SU-DHL-6 (cell line): Measurements from ENCODE around the gene NMB.

Experiments
- H2AFZ ChIP-seq: fragments of 200-600 bp; sonication (generic); 2 replicates; pipeline ENCODE4 v1.6.1; 2014; ENCODE audit warnings: low read depth, mild to moderate bottlenecking, moderate library complexity, mixed read lengths, antibody characterized with exemption, low read length; ENCODE audit not compliant: severe bottlenecking
- H3F3A ChIP-seq: fragments of 200-600 bp; shearing (Covaris generic); 2 replicates; pipeline ENCODE4 v1.6.0; 2016; ENCODE audit warnings: antibody characterized with exemption, mild to moderate bottlenecking; ENCODE audit not compliant: insufficient read depth
- H3K27ac ChIP-seq: fragments of 200-600 bp; sonication (generic); 2 replicates; pipeline ENCODE4 v1.5.1; 2016; ENCODE audit warnings: low read depth, mild to moderate bottlenecking, low read length, moderate library complexity, mixed read lengths
- H3K27me3 ChIP-seq: fragments of 200-600 bp; sonication (generic), shearing (Covaris generic); 2 replicates; pipeline ENCODE4 v1.6.0; 2014; ENCODE audit warnings: mild to moderate bottlenecking, low read length
- H3K36me3 ChIP-seq: fragments of 200-600 bp; sonication (generic); 2 replicates; pipeline ENCODE4 v1.6.1; 2014; ENCODE audit warnings: mild to moderate bottlenecking, low read length, mixed read lengths
- H3K4me2 ChIP-seq: fragments of 300-600, 200-600 bp; shearing (Covaris generic), sonication (generic); 2 replicates; pipeline ENCODE4 v1.6.0; 2014; ENCODE audit warnings: low read length, low read depth, mild to moderate bottlenecking; ENCODE audit not compliant: poor library complexity, severe bottlenecking
- H3K4me3 ChIP-seq: fragments of 200-600 bp; sonication (generic); 2 replicates; pipeline ENCODE4 v1.5.1; 2014; ENCODE audit warnings: antibody characterized with exemption, low read length, mild to moderate bottlenecking, mixed read lengths; ENCODE audit not compliant: insufficient read depth, poor library complexity, severe bottlenecking
- H3K79me2 ChIP-seq: fragments of 200-600 bp; sonication (generic); 2 replicates; pipeline ENCODE4 v1.6.1; 2014; ENCODE audit warnings: mild to moderate bottlenecking, low read length, moderate library complexity; ENCODE audit not compliant: insufficient read depth
- H3K9ac ChIP-seq: fragments of 200-600 bp; sonication (generic); 2 replicates; pipeline ENCODE4 v1.7.0; 2014; ENCODE audit warnings: mild to moderate bottlenecking, low read length
- H3K9me2 ChIP-seq: fragments of 200-600 bp; sonication (generic); replicated peaks from 2 replicates; pipeline ENCODE4 v1.6.1; 2014; ENCODE audit warnings: low read length; ENCODE audit not compliant: insufficient read depth
- H3K9me3 ChIP-seq: fragments of 200-600 bp; sonication (generic); 2 replicates; pipeline ENCODE4 v1.6.1; 2014; ENCODE audit warnings: low read length, mixed read lengths; ENCODE audit not compliant: insufficient read depth
- H4K20me1 ChIP-seq: fragments of 200-600 bp; sonication (generic); 2 replicates; pipeline ENCODE4 v1.6.1; 2014; ENCODE audit warnings: low read depth, mild to moderate bottlenecking, antibody characterized with exemption, low read length, moderate library complexity, mixed read lengths
- CTCF ChIP-seq: fragments of 200-600 bp; sonication (generic); IDR thresholded peaks from one replicate; pipeline ENCODE4 v1.5.1; 2017; ENCODE audit warnings: antibody characterized with exemption, mild to moderate bottlenecking, low read length, moderate library complexity; ENCODE audit not compliant: insufficient read depth, poor library complexity, severe bottlenecking
- EZH2phosphoT487 ChIP-seq: fragments of 200-600 bp; sonication (generic), shearing (Covaris generic); conservative IDR thresholded peaks from 2 replicates; pipeline ENCODE4 v1.6.1; 2018; ENCODE audit warnings: mild to moderate bottlenecking, antibody characterized with exemption, low read length, moderate library complexity, mixed read lengths

Gene NMB

GRCh38 chr15:84699538-84700191 lies 41.7 kb upstream of the NMB start:
- Histone ChIP-seq H3K27me3 (no peaks in the 10 kb centered on the region), H3K4me3 (no peak overlapping the region), H3K4me2 (no peak overlapping the region), H3K9me3 (no peaks in the 10 kb centered on the region), H3K27ac (no peak overlapping the region), H4K20me1 (peaks cover 16% of the 10 kb centered on the region; the same call in 1 of the 2 replicates), H3K36me3 (no peaks in the 10 kb centered on the region), H2AFZ (no peak overlapping the region), H3K9me2 (no peaks in the 10 kb centered on the region), H3F3A (peaks cover 10% of the 10 kb centered on the region; the same call in 1 of the 2 replicates), H3K9ac (no peak overlapping the region), H3K79me2 (peaks cover 94% of the 10 kb centered on the region)
- TF ChIP-seq CTCF (no peak), EZH2phosphoT487 (no peak)

GRCh38 chr15:84697236-84697990 lies 39.4 kb upstream of the NMB start:
- H2AFZ ChIP-seq = no peak overlapping the region

GRCh38 chr15:84696757-84697156 lies 38.8 kb upstream of the NMB start:
- Histone ChIP-seq H3K9me2 (no peaks in the 10 kb centered on the region), H3K9ac (no peak overlapping the region), H3K9me3 (no peaks in the 10 kb centered on the region), H3K4me2 (no peak overlapping the region), H4K20me1 (peaks cover 16% of the 10 kb centered on the region; the same call in 1 of the 2 replicates), H3F3A (peaks cover 10% of the 10 kb centered on the region; the same call in 1 of the 2 replicates), H3K79me2 (peaks cover 93% of the 10 kb centered on the region), H3K36me3 (no peaks in the 10 kb centered on the region), H3K4me3 (no peak overlapping the region), H2AFZ (no peak overlapping the region), H3K27ac (no peak overlapping the region), H3K27me3 (no peaks in the 10 kb centered on the region)
- no peak for TF ChIP-seq EZH2phosphoT487
- TF ChIP-seq CTCF = no peak

More at GRCh38 chr15:84697236-84697990, 39.4 kb upstream of the NMB start:
- TF ChIP-seq CTCF (no peak), EZH2phosphoT487 (no peak)
- H3F3A ChIP-seq = peaks cover 10% of the 10 kb centered on the region; the same call in 1 of the 2 replicates
- H3K9me2 ChIP-seq = no peaks in the 10 kb centered on the region
- H3K27me3 ChIP-seq = no peaks in the 10 kb centered on the region
- H3K4me2 ChIP-seq = no peak overlapping the region
- H3K79me2 ChIP-seq = peaks cover 93% of the 10 kb centered on the region
- H3K4me3 ChIP-seq = no peak overlapping the region
- no peaks in the 10 kb centered on the region for H3K36me3 ChIP-seq
- no peaks in the 10 kb centered on the region for H3K9me3 ChIP-seq
- H4K20me1 ChIP-seq = peaks cover 16% of the 10 kb centered on the region; the same call in 1 of the 2 replicates
- H3K27ac ChIP-seq = 0 out of 2 replicates have a peak overlapping the region, but pooled peaks have one; percentile 22
- no peak overlapping the region for H3K9ac ChIP-seq
